GM23338 (cell line): ENCODE data around the gene RSL24D1. TPM values are rescaled to one million over a fixed set of nuclear protein-coding genes. Genes with fewer than 3 reads are reported as not detected.

Experiments
- ATAC-seq: fragments of 200-7000 bp; cut with Tn5 transposase; 3 replicates; pipeline ENCODE4 v1.9.1; 2020
- DNase-seq: peaks from one replicate; pipeline ENCODE4 v3.0.0-alpha.2; 2015; ENCODE audit warnings: low spot score
- H2AFZ ChIP-seq: fragments of 200-600 bp; sonication (generic); 2 replicates; pipeline ENCODE4 v1.8.0; 2016; ENCODE audit warnings: antibody characterized with exemption, mild to moderate bottlenecking, moderate library complexity
- H3F3A ChIP-seq: fragments of 200-600 bp; sonication (generic); replicated peaks from 2 replicates; pipeline ENCODE4 v1.8.0; 2017; ENCODE audit warnings: antibody characterized with exemption, mixed run types, low read depth
- H3K27ac ChIP-seq: fragments of 200-600 bp; sonication (generic); 2 replicates; pipeline ENCODE4 v1.6.1; 2016; ENCODE audit warnings: low read depth
- H3K27me3 ChIP-seq: fragments of 200-600 bp; sonication (generic); 2 replicates; pipeline ENCODE4 v1.8.0; 2016; ENCODE audit warnings: mild to moderate bottlenecking, mixed run types, moderate library complexity; ENCODE audit not compliant: insufficient read depth
- H3K36me3 ChIP-seq: fragments of 200-600 bp; sonication (generic); 2 replicates; pipeline ENCODE4 v1.8.0; 2016; ENCODE audit warnings: mild to moderate bottlenecking; ENCODE audit not compliant: insufficient read depth
- H3K4me1 ChIP-seq: fragments of 200-600 bp; sonication (generic); 2 replicates; pipeline ENCODE4 v1.8.0; 2016; ENCODE audit warnings: mild to moderate bottlenecking, moderate library complexity; ENCODE audit not compliant: insufficient read depth
- H3K4me2 ChIP-seq: fragments of 200-600 bp; sonication (generic); 2 replicates; pipeline ENCODE4 v1.7.1; 2017; ENCODE audit warnings: mixed run types
- H3K4me3 ChIP-seq: fragments of 200-600 bp; sonication (generic); 2 replicates; pipeline ENCODE4 v1.6.1; 2016; ENCODE audit warnings: mixed run types
- H3K79me2 ChIP-seq: fragments of 200-600 bp; sonication (generic); replicated peaks from 2 replicates; pipeline ENCODE4 v1.8.0; 2017; ENCODE audit warnings: mild to moderate bottlenecking; ENCODE audit not compliant: insufficient read depth
- H3K9me2 ChIP-seq: fragments of 200-600 bp; sonication (generic); 2 replicates; pipeline ENCODE4 v1.8.0; 2017; ENCODE audit not compliant: insufficient read depth
- H4K20me1 ChIP-seq: fragments of 200-600 bp; sonication (generic); replicated peaks from 2 replicates; pipeline ENCODE4 v1.8.0; 2017; ENCODE audit warnings: mild to moderate bottlenecking; ENCODE audit not compliant: insufficient read depth
- H3K27ac Mint-ChIP-seq: 2 replicates; pipeline ENCODE4 v1.8.0; 2020; ENCODE audit warnings: inconsistent platforms, mild to moderate bottlenecking, moderate library complexity, mixed read lengths
- H3K27me3 Mint-ChIP-seq: 3 replicates; pipeline ENCODE4 v1.8.0; 2022; ENCODE audit warnings: low read depth, mild to moderate bottlenecking, moderate library complexity, mixed read lengths, inconsistent platforms; ENCODE audit not compliant: insufficient read depth, poor library complexity
- H3K36me3 Mint-ChIP-seq: 3 replicates; pipeline ENCODE4 v1.8.0; 2021; ENCODE audit warnings: low read depth, mild to moderate bottlenecking, inconsistent platforms, moderate library complexity, mixed read lengths
- H3K4me1 Mint-ChIP-seq: 3 replicates; pipeline ENCODE4 v1.8.0; 2020; ENCODE audit warnings: mild to moderate bottlenecking, inconsistent platforms, mixed read lengths
- H3K4me3 Mint-ChIP-seq: 3 replicates; pipeline ENCODE4 v1.8.0; 2021; ENCODE audit warnings: moderate library complexity, mild to moderate bottlenecking, inconsistent platforms, mixed read lengths
- H3K9me3 Mint-ChIP-seq: 3 replicates; pipeline ENCODE4 v1.8.0; 2020; ENCODE audit warnings: moderate library complexity, mild to moderate bottlenecking, inconsistent platforms, mixed read lengths
- CREB1 ChIP-seq: fragments of 250-450 bp; sonication (Bioruptor Pico); IDR thresholded peaks from 2 replicates; pipeline ENCODE4 v1.5.0; 2020; ENCODE audit warnings: low read depth, mild to moderate bottlenecking, moderate library complexity
- CTCF ChIP-seq, 2 experiments: fragments of 200-600 bp in 1 of 2; sonication (generic) in 1 of 2; conservative IDR thresholded peaks; 2 replicates each; pipeline versions ENCODE4 v1.5.1 to v1.6.1; 2016 to 2017; ENCODE audit warnings: antibody characterized with exemption in 2 of 2, low read depth in 2 of 2, mild to moderate bottlenecking in 2 of 2, moderate library complexity in 1 of 2
- ETS1 ChIP-seq: IDR thresholded peaks from 2 replicates; pipeline ENCODE4 v1.6.1; 2016; ENCODE audit warnings: antibody characterized with exemption
- EZH2 ChIP-seq: fragments of 200-600 bp; sonication (generic); IDR thresholded peaks from one replicate; pipeline ENCODE4 v1.8.0; 2017; ENCODE audit warnings: antibody characterized with exemption, mild to moderate bottlenecking, low read depth; ENCODE audit not compliant: unreplicated experiment
- EZH2phosphoT487 ChIP-seq: fragments of 200-600 bp; sonication (generic); IDR thresholded peaks from one replicate; pipeline ENCODE4 v1.8.1; 2018; ENCODE audit warnings: antibody characterized with exemption; ENCODE audit not compliant: unreplicated experiment
- JUNB ChIP-seq: IDR thresholded peaks from one replicate; pipeline ENCODE4 v1.6.1; 2016; ENCODE audit warnings: antibody characterized with exemption; ENCODE audit not compliant: unreplicated experiment
- NANOG ChIP-seq: IDR thresholded peaks from 2 replicates; pipeline ENCODE4 v1.6.1; 2016; ENCODE audit warnings: antibody characterized with exemption, borderline replicate concordance
- POLR2AphosphoS5 ChIP-seq: IDR thresholded peaks from 2 replicates; pipeline ENCODE4 v1.6.1; 2016; ENCODE audit warnings: antibody characterized with exemption, low read depth
- REST ChIP-seq: IDR thresholded peaks from one replicate; pipeline ENCODE4 v1.6.1; 2018; ENCODE audit warnings: antibody characterized with exemption; ENCODE audit not compliant: unreplicated experiment
- STAT1 ChIP-seq: IDR thresholded peaks from one replicate; pipeline ENCODE4 v1.6.1; 2016; ENCODE audit warnings: antibody characterized with exemption; ENCODE audit not compliant: unreplicated experiment
- ZNF114 ChIP-seq: fragments of 250-450 bp; sonication (Bioruptor Pico); IDR thresholded peaks from 2 replicates; pipeline ENCODE4 v1.5.0; 2020; ENCODE audit warnings: mild to moderate bottlenecking, moderate library complexity
- ZNF331 ChIP-seq: fragments of 250-450 bp; sonication (Bioruptor Pico); IDR thresholded peaks from 2 replicates; pipeline ENCODE4 v1.5.0; 2020; ENCODE audit warnings: low read depth, mild to moderate bottlenecking, moderate library complexity
- ZNF462 ChIP-seq: fragments of 250-450 bp; sonication (Bioruptor Pico); IDR thresholded peaks from 2 replicates; pipeline ENCODE4 v1.5.0; 2020; ENCODE audit warnings: mild to moderate bottlenecking, moderate library complexity
- polyA plus RNA-seq: library from polyadenylated mRNA; unstranded; fragments of >200 nt; fragmentation: Nextera tagmentation; extraction: Ambion mirVana; gene quantifications from 2 replicates; pipeline ENCODE4 v1.2.1, GENCODE V29; 2016
- total RNA-seq: library from RNA; depleted of rRNA; stranded (reverse); fragments of >200 nt; shearing (Covaris generic); gene quantifications from 2 replicates; pipeline ENCODE4 v1.2.3, GENCODE V29; 2014

RSL24D1 gene
- total and polyA plus RNA-seq, 2 experiments from 2014 or later, result 125 to 201 TPM

- DNase-seq, result no peak
- TF ChIP-seq ZNF462 (CRISPR knock-in tag) (no peak), POLR2AphosphoS5 (no peak), EZH2phosphoT487 (no peak), EZH2 (no peak), NANOG (no peak), ZNF331 (CRISPR knock-in tag) (no peak), ZNF114 (CRISPR knock-in tag) (no peak), STAT1 (no peak), CREB1 (CRISPR knock-in tag) (no peak), JUNB (no peak), CTCF (conservative IDR thresholded peaks at IDR 0.05; ENCODE audit: low read depth in 2 of 2) (no peak), REST (no peak), ETS1 (no peak)
- no peaks in the 10 kb centered on the region for H3F3A ChIP-seq
- no peaks in the 10 kb centered on the region for H3K4me1 ChIP-seq
- H3K27me3 ChIP-seq, result no peaks in the 10 kb centered on the region
- no peak overlapping the region for H2AFZ ChIP-seq
- Mint-ChIP-seq H3K4me3 (no peak overlapping the region), H3K36me3 (no peaks in the 10 kb centered on the region), H3K4me1 (no peaks in the 10 kb centered on the region), H3K27me3 (peaks cover 9% of the 10 kb centered on the region), H3K27ac (no peak overlapping the region), H3K9me3 (peaks cover 10% of the 10 kb centered on the region; the same call in 2 of the 3 replicates)
- no peak overlapping the region for H3K4me2 ChIP-seq
- H4K20me1 ChIP-seq, result no peaks in the 10 kb centered on the region
- H3K36me3 ChIP-seq, result no peaks in the 10 kb centered on the region
- no peak for ATAC-seq
- H3K27ac ChIP-seq, result no peak overlapping the region
- no peaks in the 10 kb centered on the region for H3K79me2 ChIP-seq
- no peak overlapping the region for H3K4me3 ChIP-seq
- H3K9me2 ChIP-seq, result no peaks in the 10 kb centered on the region; the same call in 1 of the 2 replicates
These were observed 32.5 kb downstream of the RSL24D1 start for GRCh38 chr15:55164284-55164683.
